Prostate gland (tissue), 2 donors: ENCODE results near the gene CPNE9. TPM values are rescaled to one million over a fixed set of nuclear protein-coding genes. Genes with fewer than 3 reads are reported as not detected.

Experiments
- DNase-seq: peaks from one replicate; pipeline ENCODE4 v3.0.0-alpha.2; 2019; ENCODE audit warnings: low spot score
- H3K27ac ChIP-seq, 2 donors: fragments of 200-600 bp; sonication (generic); 2 replicates each; pipeline ENCODE4 v1.5.1; 2017 to 2019
- H3K27me3 ChIP-seq: fragments of 200-600 bp; sonication (generic); replicated peaks from 2 replicates; pipeline ENCODE4 v1.5.1; 2019; ENCODE audit not compliant: insufficient read depth
- H3K36me3 ChIP-seq, 2 donors: fragments of 200-600 bp; sonication (generic); 1 replicate in 1 of 2; 2 replicates in 1 of 2; pipeline versions ENCODE4 v1.5.1 to v1.8.1; 2017 to 2019
- H3K4me1 ChIP-seq: fragments of 200-600 bp; sonication (generic); replicated peaks from 2 replicates; pipeline ENCODE4 v1.5.1; 2019
- H3K4me3 ChIP-seq, 2 donors: fragments of 200-600 bp; sonication (generic); 2 replicates each; pipeline ENCODE4 v1.5.1; 2017 to 2019
- H3K9me3 ChIP-seq: fragments of 200-600 bp; sonication (generic); 2 replicates; pipeline ENCODE4 v1.5.1; 2017
- CTCF ChIP-seq, 4 experiments: fragments of 200-600 bp in 2 of 4; fragments of 450-650 bp in 2 of 4; sonication (generic) in 2 of 4; IDR thresholded peaks; 1 replicate in 3 of 4; 2 replicates in 1 of 4; pipeline ENCODE4 v1.5.1; 2016 to 2019; ENCODE audit warnings: antibody characterized with exemption in 4 of 4, mild to moderate bottlenecking in 2 of 4, moderate library complexity in 2 of 4
- POLR2A ChIP-seq: fragments of 450-650 bp; IDR thresholded peaks from one replicate; pipeline ENCODE4 v1.6.1; 2016; ENCODE audit warnings: antibody characterized with exemption, mild to moderate bottlenecking
- POLR2AphosphoS5 ChIP-seq: sonication (generic); formaldehyde crosslinking; IDR thresholded peaks from one replicate; pipeline ENCODE4 v1.6.1; 2017; ENCODE audit warnings: antibody characterized with exemption
- WGBS: methylation state at CpG from one replicate; pipeline ENCODE4 v1.1.5; 2018; 5-methylcytosine and 5-hydroxymethylcytosine counted together
- intact Hi-C: fragments of 100-400 bp; cut with DNase I; formaldehyde crosslinking; loops from one replicate; pipeline ENCODE4 v1.14.2; 2022
- total RNA-seq, 2 donors: library from RNA; depleted of rRNA; stranded (reverse); fragments of >200 nt; gene quantifications; one replicate each; pipeline ENCODE4 v1.1.0, GENCODE V29; 2016

Gene CPNE9
- total RNA-seq, 2 donors from 2014 or later = not detected

DNA sequence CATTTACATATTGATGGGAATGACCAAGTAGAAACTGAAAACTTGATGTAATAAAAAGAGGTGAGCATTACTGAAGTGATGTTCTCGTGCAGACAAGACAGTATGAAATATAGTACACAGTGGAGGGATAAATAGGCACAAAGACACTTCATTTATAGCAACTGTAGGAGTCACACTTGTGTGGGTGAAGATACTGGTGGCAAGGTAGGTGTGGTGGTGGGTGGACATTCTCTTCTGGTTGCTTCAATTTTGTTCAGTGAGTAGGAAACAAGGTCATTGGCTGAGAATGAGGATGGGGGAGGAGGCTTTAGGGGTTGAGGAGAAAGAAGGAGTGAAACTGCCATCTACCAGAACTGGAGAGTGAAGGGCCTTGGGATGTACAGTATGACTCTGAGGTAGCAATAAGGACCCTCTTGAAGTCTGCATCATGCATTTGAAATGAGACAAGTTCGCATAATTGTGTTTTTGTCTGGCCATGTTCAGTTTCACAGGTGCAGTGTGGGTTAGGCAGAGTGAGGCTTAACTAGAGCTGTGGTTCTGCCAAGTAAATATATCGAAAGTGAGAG lies 6.6 kb downstream of the CPNE9 start:
- TF ChIP-seq POLR2AphosphoS5 (no peak), POLR2A (no peak), CTCF (IDR thresholded peaks at IDR 0.05) (no peak)
- intact Hi-C loops = no loop called here
- Histone ChIP-seq H3K9me3 (no peaks in the 10 kb centered on the region), H3K27ac (no peak overlapping the region), H3K4me1 (no peaks in the 10 kb centered on the region), H3K4me3 (no peak overlapping the region), H3K27me3 (no peaks in the 10 kb centered on the region), H3K36me3 (no peaks in the 10 kb centered on the region)
- DNase-seq = no peak
- WGBS = 83% methylated on average over 3 of the region's 3 CpGs

GRCh38 chr3:9712415-9712814 lies 8.8 kb downstream of the CPNE9 start:
- TF ChIP-seq POLR2A = no peak
- no peak for TF ChIP-seq CTCF (IDR thresholded peaks at IDR 0.05)
- no peak for TF ChIP-seq POLR2AphosphoS5
- Histone ChIP-seq H3K4me1 (no peaks in the 10 kb centered on the region), H3K4me3 (no peak overlapping the region), H3K9me3 (no peaks in the 10 kb centered on the region), H3K27ac (no peak overlapping the region), H3K27me3 (no peaks in the 10 kb centered on the region), H3K36me3 (no peaks in the 10 kb centered on the region)
- no peak for DNase-seq
- intact Hi-C loops = no loop called here
- WGBS = 93% methylated on average over 2 of the region's 2 CpGs

GRCh38 chr3:9713142-9713541 lies 9.5 kb downstream of the CPNE9 start:
- Histone ChIP-seq H3K9me3 (no peaks in the 10 kb centered on the region), H3K27ac (no peak overlapping the region), H3K4me3 (no peak overlapping the region), H3K27me3 (no peaks in the 10 kb centered on the region), H3K36me3 (no peaks in the 10 kb centered on the region), H3K4me1 (no peaks in the 10 kb centered on the region)
- intact Hi-C loops = no loop called here
- TF ChIP-seq POLR2A (no peak), CTCF (IDR thresholded peaks at IDR 0.05) (no peak), POLR2AphosphoS5 (no peak)
- DNase-seq = no peak
- WGBS = 89% methylated on average over 4 of the region's 4 CpGs

DNA sequence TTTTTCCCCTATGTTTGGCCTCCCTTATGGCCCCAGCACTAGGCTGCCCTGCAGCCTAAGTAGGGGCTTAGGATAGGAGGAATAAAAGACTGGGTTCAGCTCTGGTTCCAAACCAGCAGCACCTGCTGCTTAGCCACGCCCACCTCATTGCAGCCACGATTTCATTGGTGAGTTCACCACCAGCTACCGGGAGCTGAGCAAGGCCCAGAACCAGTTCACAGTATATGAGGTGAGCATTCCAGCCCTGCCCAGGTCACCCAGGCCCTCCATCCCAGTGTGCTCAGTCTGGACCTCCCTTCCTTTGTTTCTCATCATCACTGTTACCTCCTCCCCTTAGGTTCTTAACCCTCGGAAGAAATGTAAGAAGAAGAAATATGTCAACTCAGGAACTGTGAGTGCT lies 11.5 kb downstream of the CPNE9 start:
- DNase-seq = no peak
- no peaks in the 10 kb centered on the region for H3K4me1 ChIP-seq
- 24% methylated on average over 4 of the region's 4 CpGs for WGBS
- no peaks in the 10 kb centered on the region for H3K27me3 ChIP-seq
- TF ChIP-seq POLR2AphosphoS5 (no peak), POLR2A (no peak), CTCF (IDR thresholded peaks at IDR 0.05) (no peak)
- no peaks in the 10 kb centered on the region for H3K9me3 ChIP-seq
- H3K4me3 ChIP-seq = no peak overlapping the region
- peak overlapping the region in 1 of 2 donors; percentile 38 for H3K27ac ChIP-seq
- intact Hi-C loops = no loop called here
- no peaks in the 10 kb centered on the region for H3K36me3 ChIP-seq

- TF ChIP-seq POLR2AphosphoS5 = peak; percentile 95
- TF ChIP-seq CTCF (IDR thresholded peaks at IDR 0.05) = peak; percentile 37 to 92 (median 84)
- TF ChIP-seq POLR2A = no peak
- Histone ChIP-seq H3K27ac (peak overlapping the region; percentile 21 to 38), H3K36me3 (no peaks in the 10 kb centered on the region), H3K4me3 (no peak overlapping the region), H3K27me3 (no peaks in the 10 kb centered on the region), H3K9me3 (no peaks in the 10 kb centered on the region), H3K4me1 (no peaks in the 10 kb centered on the region)
- intact Hi-C loops = loop anchor here (2.0 kb wide), 1 partner anchor 231 kb away; no protein-coding TSS in a partner anchor
- 16% methylated on average over 6 of the region's 6 CpGs for WGBS
- DNase-seq = peak; percentile 85
Measured at GRCh38 chr3:9715764-9716437, 12.3 kb downstream of the CPNE9 start.
